COLO668 (cell line): Measurements from ENCODE around the gene TPSG1.
A peak's percentile ranks its signal among the peaks of the same experiment; 100 is the strongest.
"Not testable (repeated sequence)": the region's sequence is repeated elsewhere in the genome, so short reads cannot be mapped to it uniquely, and the experiment has no call there.

Experiments
- DNase-seq: peaks from one replicate; lab custom pipeline; 2025; ENCODE audit not compliant: unreplicated experiment; lab: John Stamatoyannopoulos, UW

Gene TPSG1

DNA sequence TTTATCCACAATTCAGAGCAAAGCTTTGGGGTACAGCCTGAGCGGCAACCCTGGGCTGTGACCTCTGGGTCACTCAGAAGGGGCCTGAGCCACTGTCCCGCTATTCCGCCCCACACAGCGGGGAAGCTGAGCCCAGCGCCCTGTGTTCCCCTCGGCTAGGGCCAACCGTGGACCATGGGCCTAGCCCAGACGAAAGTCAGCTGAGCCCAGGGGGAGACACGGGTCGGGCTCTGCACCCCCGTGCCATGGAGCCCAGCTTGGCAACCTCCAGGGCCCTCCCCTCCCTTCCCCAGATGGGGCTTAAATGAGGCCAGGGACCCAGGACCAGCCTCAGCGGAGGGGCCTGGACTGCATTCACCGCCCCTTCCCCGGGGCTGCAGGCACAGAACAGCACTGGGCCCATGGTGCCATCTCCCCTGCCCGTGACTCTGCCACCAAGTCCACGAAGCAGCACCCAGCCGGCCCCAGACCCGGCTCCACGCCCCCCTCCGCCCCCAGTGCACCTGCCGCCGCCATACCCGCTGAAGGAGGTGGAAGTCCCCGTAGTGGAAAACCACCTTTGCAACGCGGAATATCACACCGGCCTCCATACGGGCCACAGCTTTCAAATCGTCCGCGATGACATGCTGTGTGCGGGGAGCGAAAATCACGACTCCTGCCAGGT, 32.6 kb upstream of the TPSG1 start:
- peak; percentile 30 for DNase-seq

GRCh38 chr16:1256874-1257322, 31.8 kb upstream of the TPSG1 start:
- DNase-seq: no peak

DNA sequence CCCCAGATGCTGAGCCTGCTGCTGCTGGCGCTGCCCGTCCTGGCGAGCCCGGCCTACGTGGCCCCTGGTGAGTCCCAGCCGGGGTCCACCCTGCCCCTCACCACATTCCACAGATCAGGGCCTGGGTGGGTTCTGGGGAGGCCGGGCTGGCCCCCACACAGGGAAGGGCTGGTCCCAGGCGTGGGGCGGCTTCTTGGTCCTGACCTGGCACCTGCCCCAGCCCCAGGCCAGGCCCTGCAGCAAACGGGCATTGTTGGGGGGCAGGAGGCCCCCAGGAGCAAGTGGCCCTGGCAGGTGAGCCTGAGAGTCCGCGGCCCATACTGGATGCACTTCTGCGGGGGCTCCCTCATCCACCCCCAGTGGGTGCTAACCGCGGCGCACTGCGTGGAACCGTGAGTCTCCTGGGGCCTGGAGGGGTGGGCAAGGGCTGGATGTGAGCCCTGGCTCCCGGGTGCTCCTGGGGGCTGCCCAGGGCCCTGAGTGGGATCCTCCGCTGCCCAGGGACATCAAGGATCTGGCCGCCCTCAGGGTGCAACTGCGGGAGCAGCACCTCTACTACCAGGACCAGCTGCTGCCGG, 31.3 kb upstream of the TPSG1 start:
- DNase-seq: not testable (repeated sequence)

DNA sequence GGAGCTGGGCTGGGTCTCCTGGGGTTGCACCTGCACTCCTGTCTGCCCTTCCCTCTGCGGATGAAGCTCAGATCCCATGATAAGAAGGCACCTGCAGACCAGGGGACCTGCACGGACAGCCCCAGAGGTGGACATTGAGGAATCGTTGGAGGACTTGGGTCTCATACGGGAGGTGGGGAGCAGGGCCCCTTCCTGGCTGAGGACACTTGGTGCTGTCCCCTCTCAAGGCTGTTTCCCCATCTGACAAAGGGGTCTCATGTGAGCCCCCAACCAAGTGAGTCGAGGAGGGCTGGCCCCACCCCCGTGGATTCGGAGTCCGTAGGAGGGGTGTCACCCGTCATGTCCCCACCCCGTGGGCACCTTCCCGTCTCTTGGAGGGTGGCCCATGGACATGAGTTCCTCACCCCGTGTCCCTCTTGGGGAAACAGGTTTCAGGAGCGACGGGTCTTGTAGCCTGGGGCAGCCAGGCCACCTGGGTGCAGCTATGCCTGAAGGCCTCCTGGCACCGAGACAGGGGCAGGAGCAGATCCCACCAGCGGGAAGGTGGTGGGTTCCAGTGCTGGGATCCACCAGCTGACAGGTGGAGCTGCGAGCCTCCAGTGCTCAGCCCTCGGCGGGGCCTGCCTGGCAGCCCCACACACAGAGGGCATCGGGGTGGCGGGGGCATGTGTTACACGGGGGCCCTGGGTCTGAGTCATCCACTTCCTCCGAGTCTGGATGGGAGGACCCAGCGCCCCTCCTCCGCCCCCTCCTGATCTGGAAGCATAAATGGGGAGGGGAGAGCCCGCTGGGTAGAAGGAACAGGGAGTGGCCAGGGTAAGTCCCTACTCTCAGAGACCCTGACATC, 30.4 kb upstream of the TPSG1 start, which contains the start of gene TPSD1:
Gene TPSD1, plus strand, starts transcription at position 794 of the 847 bp plus-strand sequence. CDS start 212 bp downstream, outside the sequence.
- not testable (repeated sequence) for DNase-seq

- not testable (repeated sequence) for DNase-seq
These were observed 29.8 kb upstream of the TPSG1 start for GRCh38 chr16:1254821-1255220.

DNA sequence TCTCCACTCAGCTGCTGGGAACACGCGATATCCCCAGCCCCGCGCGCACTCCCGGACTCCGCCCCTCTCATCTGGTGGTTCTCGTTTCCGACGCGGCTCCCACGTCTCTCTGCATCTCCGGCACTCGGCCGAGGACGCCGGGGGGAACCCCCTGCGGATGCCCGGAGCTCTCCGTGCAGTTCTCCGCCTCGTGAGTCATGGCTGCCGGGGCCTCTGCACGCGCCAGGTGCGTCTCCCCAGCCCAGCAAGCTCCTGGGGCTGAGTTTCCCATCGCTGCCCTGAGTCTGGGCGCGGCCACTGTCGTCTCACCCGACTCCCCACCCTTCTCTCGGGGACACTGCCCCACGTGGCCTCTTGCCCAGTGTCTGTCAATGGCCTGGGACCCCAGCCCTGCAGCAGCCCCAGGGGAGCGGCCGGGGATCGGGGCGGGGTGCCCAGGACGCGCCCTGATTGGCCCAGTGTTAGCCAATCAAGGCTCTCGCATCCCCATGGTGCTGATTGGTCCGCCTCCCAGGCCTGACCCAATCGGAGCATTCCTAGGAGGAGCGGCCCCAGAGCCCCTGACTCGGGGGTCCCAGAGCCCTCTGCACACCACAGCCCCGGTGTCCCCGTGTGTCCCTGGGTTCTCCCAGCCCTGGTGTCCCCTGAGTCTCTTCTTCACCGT, 28.8 kb upstream of the TPSG1 start:
- not testable (repeated sequence) for DNase-seq

DNA sequence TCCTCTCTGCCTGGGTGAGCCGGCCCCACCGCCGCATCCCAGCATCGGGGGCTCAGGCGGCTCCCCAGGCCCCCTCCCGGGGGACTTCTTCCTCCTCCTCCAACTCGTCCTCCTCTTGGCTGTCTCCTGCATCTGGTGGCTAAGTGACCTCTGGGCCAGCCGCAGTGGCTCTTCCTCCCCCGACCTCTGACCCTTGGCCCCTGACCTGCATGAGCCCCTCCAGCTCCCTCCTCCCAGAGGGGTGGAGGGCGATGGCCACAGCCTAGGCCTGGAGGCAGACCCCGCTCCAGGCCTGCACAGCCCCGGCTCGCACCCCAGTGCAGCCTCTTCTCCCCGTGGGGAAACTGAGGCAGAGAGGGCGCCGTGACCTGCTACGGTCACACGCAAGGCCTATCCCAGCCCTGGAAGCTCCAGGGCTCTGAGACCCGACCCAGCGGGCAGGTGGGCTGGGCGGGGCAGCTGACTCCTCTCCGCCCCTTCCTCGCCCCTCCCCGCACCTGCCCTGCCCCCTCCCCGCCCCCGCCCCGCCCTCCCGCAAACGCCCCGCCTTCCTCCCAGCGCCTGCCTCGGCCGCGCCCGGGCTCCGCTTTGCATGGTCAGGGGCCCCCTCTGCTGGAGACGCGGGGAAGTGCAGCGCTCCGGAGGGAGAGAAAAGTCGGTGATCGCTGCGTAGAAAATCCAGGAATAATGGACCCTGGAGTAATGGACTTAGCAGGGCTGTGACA, 24.1 kb upstream of the TPSG1 start:
- not testable (repeated sequence) for DNase-seq

DNA sequence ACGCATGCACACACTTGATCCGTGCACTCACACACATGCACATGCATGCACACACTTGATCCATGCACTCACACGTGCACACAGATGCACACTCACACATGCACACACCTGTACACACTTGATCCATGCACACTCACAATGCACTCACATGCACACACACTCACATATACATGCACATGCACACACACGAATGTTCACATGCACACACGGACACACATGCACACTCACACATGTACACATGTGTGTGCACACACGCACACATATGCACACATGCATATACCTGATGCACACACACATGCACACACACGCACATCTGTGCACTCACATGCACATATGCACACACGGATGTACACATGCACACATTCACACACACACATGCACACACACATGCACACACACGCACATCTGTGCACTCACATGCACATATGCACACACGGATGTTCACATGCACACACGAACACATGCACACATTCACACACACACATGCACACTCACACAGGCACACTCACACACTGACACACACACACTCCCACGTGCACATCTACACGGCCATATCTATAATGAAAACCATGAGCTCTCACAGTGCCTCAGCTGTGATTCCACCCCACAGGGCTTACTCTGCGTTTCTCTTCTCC, 23.0 kb upstream of the TPSG1 start:
- DNase-seq: not testable (repeated sequence)

DNA sequence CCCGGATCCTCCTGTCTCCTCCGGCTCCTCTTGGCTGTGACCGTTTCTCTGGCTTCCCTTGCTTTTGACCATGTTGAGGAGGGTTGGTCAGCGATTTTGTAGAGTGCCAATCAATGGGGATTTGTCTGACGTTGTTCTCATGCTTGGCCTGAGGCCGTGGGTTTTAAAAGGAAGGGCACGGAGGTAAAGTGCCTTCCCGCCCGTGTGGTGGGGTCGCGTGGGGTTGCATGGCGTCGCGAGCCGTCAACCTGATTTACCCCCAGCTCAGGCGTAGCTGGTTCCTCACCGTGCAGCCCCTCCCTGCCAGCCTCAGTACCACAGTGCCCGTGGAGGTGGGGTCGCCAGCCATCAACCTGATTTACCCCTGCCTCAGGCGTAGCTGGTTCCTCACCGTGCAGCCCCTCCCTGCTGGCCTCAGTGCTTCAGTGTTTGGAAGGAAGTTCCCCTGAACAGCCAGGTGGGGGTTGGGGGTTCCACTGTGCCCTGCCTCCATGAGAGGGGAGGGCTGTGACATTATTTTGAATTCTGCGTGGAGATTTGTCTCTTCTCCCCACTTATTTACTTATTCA, 20.5 kb upstream of the TPSG1 start:
- no peak for DNase-seq

GRCh38 chr16:1244881-1245280, 19.8 kb upstream of the TPSG1 start:
- no peak for DNase-seq

DNA sequence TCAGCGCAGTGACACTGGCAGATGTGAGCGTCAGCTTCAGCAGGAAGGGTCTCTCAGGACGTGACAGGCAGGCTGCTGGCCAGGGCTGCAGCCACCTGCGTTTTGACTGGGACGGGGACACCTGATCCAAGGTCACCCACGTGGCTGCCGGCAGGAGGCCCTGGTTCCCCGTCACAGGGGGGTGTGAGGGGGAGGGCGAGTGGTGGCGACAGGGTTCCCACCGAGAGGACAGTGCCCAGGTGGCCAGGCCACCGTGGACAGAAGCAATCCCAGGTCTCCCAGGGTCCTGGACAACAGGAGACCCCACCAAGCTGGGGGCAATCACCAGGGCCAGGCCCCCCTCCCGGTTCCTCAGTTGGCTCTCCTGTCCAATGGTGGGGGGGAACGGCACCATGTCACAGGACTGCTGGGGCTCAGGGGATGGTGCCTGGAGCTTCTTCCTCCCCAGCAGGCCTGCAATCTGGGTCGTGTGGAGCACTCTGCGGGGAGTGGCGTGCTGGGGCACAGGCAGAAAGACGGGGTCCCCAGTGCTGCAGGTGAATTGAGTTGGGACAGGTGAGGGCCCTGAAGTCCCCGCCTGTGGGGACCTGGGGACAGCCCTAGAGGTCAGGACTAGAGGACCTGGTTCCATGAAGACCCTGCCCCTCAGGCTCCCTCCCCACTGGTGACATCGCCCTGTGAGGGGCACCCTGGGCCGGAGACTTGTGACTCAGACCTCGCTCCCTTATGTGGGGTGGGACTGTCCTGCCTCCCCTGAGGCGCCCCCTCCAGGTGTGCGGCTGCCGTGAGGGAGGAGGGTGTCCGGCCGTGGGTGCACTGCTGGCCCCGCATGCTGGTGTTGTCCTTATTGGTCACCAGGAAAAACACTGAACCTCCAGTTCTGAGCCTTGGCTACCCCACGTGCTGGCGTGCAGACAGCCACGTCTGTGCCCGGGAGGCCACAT, 19.1 kb upstream of the TPSG1 start:
- DNase-seq: not testable (repeated sequence)

DNA sequence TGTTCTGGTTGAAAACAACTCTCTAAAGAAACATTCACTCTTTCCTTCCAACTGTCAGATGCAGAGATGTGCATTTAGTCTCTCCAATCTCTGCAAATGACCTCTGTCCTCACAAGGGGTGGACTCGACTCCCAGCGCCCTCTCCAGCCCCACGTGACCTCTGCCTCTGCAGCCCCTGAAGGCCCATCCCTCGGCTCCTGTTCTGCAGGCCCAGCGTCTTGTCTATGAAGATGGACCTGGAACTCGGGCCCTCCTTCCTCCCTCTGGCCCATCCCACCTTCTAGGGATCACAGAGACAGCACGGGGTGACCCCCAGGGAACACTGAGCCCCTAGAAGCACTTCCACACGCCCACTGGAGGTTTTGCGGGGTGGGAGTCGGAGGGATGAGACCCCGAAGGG, 18.3 kb upstream of the TPSG1 start:
- DNase-seq: not testable (repeated sequence)

- not testable (repeated sequence) for DNase-seq
These were observed 16.0 kb upstream of the TPSG1 start for GRCh38 chr16:1241081-1241480.

GRCh38 chr16:1240436-1240835, 15.4 kb upstream of the TPSG1 start, which contains the start of gene TPSAB1:
TSS of gene TPSAB1 (plus strand) at chr16:1240705. CDS start at chr16:1240939, 234 bp downstream.
- DNase-seq: not testable (repeated sequence)

DNA sequence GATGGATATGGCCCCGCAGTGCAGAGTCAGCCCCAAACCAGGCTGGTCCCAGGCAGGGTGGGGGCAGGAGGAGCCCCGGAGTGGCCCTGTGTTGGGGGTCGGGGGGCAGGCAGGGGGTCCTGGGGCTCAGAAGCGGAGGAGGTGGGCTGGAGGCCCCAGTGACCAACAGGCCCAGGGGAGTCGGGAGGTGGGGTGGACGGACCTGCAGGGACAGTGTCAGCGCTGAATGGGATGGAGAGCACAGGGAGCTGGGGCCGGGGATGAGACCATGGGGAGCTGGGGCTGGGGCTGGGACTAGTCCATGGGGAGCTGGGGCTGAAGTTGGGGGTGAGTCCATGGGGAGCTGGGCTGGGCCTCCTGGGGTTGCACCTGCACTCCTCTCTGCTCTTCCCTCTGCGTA, 14.5 kb upstream of the TPSG1 start:
- not testable (repeated sequence) for DNase-seq

DNA sequence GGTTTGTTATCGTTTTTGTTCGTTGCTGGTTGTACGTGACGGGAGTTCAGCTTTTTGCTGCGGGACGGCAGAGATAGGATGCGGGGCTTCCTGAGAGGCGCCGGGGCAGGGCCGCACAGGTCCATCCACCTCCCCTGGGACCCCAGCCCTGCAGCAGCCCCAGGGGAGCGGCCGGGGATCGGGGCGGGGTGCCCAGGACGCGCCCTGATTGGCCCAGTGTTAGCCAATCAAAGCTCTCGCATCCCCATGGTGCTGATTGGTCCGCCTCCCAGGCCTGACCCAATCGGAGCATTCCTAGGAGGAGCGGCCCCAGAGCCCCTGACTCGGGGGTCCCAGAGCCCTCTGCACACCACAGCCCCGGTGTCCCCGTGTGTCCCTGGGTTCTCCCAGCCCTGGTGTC, 13.8 kb upstream of the TPSG1 start:
- DNase-seq: not testable (repeated sequence)

DNA sequence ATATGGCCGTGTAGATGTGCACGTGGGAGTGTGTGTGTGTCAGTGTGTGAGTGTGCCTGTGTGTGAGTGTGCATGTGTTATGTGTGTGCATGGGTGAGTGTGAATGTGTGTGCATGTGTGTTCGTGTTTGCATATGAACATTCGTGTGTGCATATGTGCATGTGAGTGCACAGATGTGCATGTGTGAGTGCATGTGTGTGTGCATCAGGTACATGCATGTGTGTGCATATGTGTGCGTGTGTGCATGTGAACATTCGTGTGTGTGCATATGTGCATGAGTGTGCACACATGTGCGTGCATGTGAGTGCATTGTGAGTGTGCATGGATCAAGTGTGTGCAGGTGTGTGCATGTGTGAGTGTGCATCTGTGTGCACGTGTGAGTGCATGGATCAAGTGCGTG, 12.9 kb upstream of the TPSG1 start:
- DNase-seq: no peak

DNA sequence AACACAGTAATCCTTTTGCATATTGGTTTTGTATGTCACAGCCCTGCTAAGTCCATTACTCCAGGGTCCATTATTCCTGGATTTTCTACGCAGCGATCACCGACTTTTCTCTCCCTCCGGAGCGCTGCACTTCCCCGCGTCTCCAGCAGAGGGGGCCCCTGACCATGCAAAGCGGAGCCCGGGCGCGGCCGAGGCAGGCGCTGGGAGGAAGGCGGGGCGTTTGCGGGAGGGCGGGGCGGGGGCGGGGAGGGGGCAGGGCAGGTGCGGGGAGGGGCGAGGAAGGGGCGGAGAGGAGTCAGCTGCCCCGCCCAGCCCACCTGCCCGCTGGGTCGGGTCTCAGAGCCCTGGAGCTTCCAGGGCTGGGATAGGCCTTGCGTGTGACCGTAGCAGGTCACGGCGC, 11.6 kb upstream of the TPSG1 start:
- not testable (repeated sequence) for DNase-seq
